ENCODE results near the gene SPRR4.

DNA sequence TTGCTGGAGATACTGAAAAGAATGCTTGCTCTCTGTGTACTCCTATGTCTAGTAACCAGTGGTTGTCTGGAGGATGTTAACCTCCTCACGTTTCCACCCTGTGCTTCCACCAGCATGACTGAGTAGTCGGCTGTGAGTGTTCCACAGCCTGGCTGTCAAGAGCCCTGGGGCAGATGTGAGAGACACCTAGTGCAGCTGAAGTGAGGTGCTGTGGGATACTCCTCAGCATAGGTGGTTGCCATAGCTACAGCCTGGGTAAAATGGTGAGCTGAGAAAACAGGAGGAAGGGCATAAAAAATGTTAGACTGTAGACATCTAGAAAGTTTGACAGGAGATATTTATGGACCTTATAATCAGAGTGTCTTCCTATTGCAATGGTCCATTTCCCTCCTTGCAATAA lies 46.3 kb upstream of the SPRR4 start:
- TF ChIP-seq, protein P1, sequence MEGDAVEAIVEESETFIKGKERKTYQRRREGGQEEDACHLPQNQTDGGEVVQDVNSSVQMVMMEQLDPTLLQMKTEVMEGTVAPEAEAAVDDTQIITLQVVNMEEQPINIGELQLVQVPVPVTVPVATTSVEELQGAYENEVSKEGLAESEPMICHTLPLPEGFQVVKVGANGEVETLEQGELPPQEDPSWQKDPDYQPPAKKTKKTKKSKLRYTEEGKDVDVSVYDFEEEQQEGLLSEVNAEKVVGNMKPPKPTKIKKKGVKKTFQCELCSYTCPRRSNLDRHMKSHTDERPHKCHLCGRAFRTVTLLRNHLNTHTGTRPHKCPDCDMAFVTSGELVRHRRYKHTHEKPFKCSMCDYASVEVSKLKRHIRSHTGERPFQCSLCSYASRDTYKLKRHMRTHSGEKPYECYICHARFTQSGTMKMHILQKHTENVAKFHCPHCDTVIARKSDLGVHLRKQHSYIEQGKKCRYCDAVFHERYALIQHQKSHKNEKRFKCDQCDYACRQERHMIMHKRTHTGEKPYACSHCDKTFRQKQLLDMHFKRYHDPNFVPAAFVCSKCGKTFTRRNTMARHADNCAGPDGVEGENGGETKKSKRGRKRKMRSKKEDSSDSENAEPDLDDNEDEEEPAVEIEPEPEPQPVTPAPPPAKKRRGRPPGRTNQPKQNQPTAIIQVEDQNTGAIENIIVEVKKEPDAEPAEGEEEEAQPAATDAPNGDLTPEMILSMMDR (IDR thresholded peaks at IDR 0.05) = no peak
- TF ChIP-seq EP300 (IDR thresholded peaks at IDR 0.05) (no peak), POLR2A (IDR thresholded peaks at IDR 0.05) (no peak)

All from ovary (tissue), 3 donors.